NCI-H2171 treated with DMSO at 0.1 percent for 48 hours (cell line): ENCODE results near the gene TLR1.
"Not testable (repeated sequence)": the region's sequence is repeated elsewhere in the genome, so short reads cannot be mapped to it uniquely, and the experiment has no call there.

Experiments
- DNase-seq: peaks from one replicate; lab custom pipeline; 2025; lab: John Stamatoyannopoulos, UW

Gene TLR1

GRCh38 chr4:38805530-38806145, 1.0 kb upstream of the TLR1 start:
- DNase-seq: no peak

- DNase-seq: no peak
These were observed 548 bp downstream of the TLR1 start for GRCh38 chr4:38803833-38804653.

- DNase-seq: no peak
These were observed 1.8 kb downstream of the TLR1 start for GRCh38 chr4:38802561-38803355.

- DNase-seq: no peak
These were observed 3.6 kb downstream of the TLR1 start for GRCh38 chr4:38800961-38801450.

- DNase-seq: no peak
These were observed 4.2 kb downstream of the TLR1 start for GRCh38 chr4:38800366-38800765.

GRCh38 chr4:38795087-38795486, 9.5 kb downstream of the TLR1 start:
- no peak for DNase-seq

- DNase-seq: no peak
These were observed 10.5 kb downstream of the TLR1 start for GRCh38 chr4:38794051-38794450.

- DNase-seq: no peak
These were observed 13.6 kb downstream of the TLR1 start for GRCh38 chr4:38791010-38791409.

- no peak for DNase-seq
These were observed 16.3 kb downstream of the TLR1 start for GRCh38 chr4:38788317-38788716.

GRCh38 chr4:38787693-38788092, 16.9 kb downstream of the TLR1 start:
- DNase-seq: no peak

- DNase-seq: no peak
These were observed 18.6 kb downstream of the TLR1 start for GRCh38 chr4:38785901-38786402.

GRCh38 chr4:38785041-38785790, 19.4 kb downstream of the TLR1 start:
- no peak for DNase-seq

- DNase-seq: no peak
These were observed 20.4 kb downstream of the TLR1 start for GRCh38 chr4:38784141-38784540.

- no peak for DNase-seq
These were observed 21.5 kb downstream of the TLR1 start for GRCh38 chr4:38783109-38783460.

GRCh38 chr4:38782452-38783108, 22.0 kb downstream of the TLR1 start, which contains the start of gene TLR10:
TLR10 (minus strand) TSS chr4:38782990; CDS start chr4:38775590, 7,400 bp downstream.
- peak; percentile 42 for DNase-seq

- DNase-seq: no peak
These were observed 22.7 kb downstream of the TLR1 start for GRCh38 chr4:38781854-38782261.

GRCh38 chr4:38780833-38781484, 23.6 kb downstream of the TLR1 start:
- no peak for DNase-seq

GRCh38 chr4:38779790-38780189, 24.8 kb downstream of the TLR1 start:
- no peak for DNase-seq

- not testable (repeated sequence) for DNase-seq
These were observed 26.7 kb downstream of the TLR1 start for GRCh38 chr4:38777925-38778324.

- DNase-seq: no peak
These were observed 29.3 kb downstream of the TLR1 start for GRCh38 chr4:38775326-38775725.
